HG03108 (cell line): Measurements from ENCODE around the gene PRRT1.
A peak's percentile ranks its signal among the peaks of the same experiment; 100 is the strongest.
"Not testable (repeated sequence)": the region's sequence is repeated elsewhere in the genome, so short reads cannot be mapped to it uniquely, and the experiment has no call there.

Experiments used
- ATAC-seq: cut with Tn5 transposase; IDR thresholded peaks from one replicate; pipeline ENCODE4 v1.9.1; 2021; ENCODE audit warnings: moderate library complexity; ENCODE audit not compliant: unreplicated experiment

Gene PRRT1

GRCh38 chr6:32188381-32189068, 36.8 kb upstream of the PRRT1 start:
- ATAC-seq: no peak

- ATAC-seq: not testable (repeated sequence)
Observed at GRCh38 chr6:32187725-32188380, 36.1 kb upstream of the PRRT1 start.

GRCh38 chr6:32187009-32187709, 35.4 kb upstream of the PRRT1 start:
- no peak for ATAC-seq

- not testable (repeated sequence) for ATAC-seq
Observed at GRCh38 chr6:32186151-32186840, 34.6 kb upstream of the PRRT1 start.

GRCh38 chr6:32185681-32186131, 34.0 kb upstream of the PRRT1 start:
- not testable (repeated sequence) for ATAC-seq

- no peak for ATAC-seq
Observed at GRCh38 chr6:32184084-32184640, 32.4 kb upstream of the PRRT1 start, which contains the start of gene AGER. AGER (minus strand) TSS chr6:32184253; CDS start chr6:32184222, 31 bp downstream.

GRCh38 chr6:32183483-32184083, 31.8 kb upstream of the PRRT1 start:
- no peak for ATAC-seq

GRCh38 chr6:32183030-32183429, 31.3 kb upstream of the PRRT1 start:
- ATAC-seq: no peak

- no peak for ATAC-seq
Observed at GRCh38 chr6:32182555-32182981, 30.8 kb upstream of the PRRT1 start.

- ATAC-seq: no peak
Observed at GRCh38 chr6:32181915-32182529, 30.3 kb upstream of the PRRT1 start.

- ATAC-seq: no peak
Observed at GRCh38 chr6:32181148-32181702, 29.5 kb upstream of the PRRT1 start.

- ATAC-seq: no peak
Observed at GRCh38 chr6:32179766-32180405, 28.1 kb upstream of the PRRT1 start.

- ATAC-seq: no peak
Observed at GRCh38 chr6:32178547-32179440, 27.1 kb upstream of the PRRT1 start.

- ATAC-seq: peak; percentile 70
Observed at GRCh38 chr6:32177788-32178546, 26.2 kb upstream of the PRRT1 start, which contains the start of gene RNF5. RNF5 (plus strand) TSS chr6:32178405; CDS start chr6:32178512, 107 bp downstream.

- ATAC-seq: no peak
Observed at GRCh38 chr6:32177183-32177787, 25.5 kb upstream of the PRRT1 start.

- ATAC-seq: no peak
Observed at GRCh38 chr6:32176476-32177182, 24.9 kb upstream of the PRRT1 start.
